Nephron progenitor cell (in vitro differentiated cells): ENCODE results near the gene GPR33.
A peak's percentile ranks its signal among the peaks of the same experiment; 100 is the strongest.
"Not testable (repeated sequence)": the region's sequence is repeated elsewhere in the genome, so short reads cannot be mapped to it uniquely, and the experiment has no call there.

Experiments used
- DNase-seq: peaks from one replicate; pipeline ENCODE4 v3.0.0; 2021
- H3K27ac Mint-ChIP-seq: 2 replicates; pipeline ENCODE4 v1.8.0; 2021; ENCODE audit warnings: mild to moderate bottlenecking, moderate library complexity, mixed read lengths
- H3K27me3 Mint-ChIP-seq: 2 replicates; pipeline ENCODE4 v1.8.0; 2021; ENCODE audit warnings: mild to moderate bottlenecking, low read depth, mixed read lengths; ENCODE audit not compliant: poor library complexity
- H3K36me3 Mint-ChIP-seq: 2 replicates; pipeline ENCODE4 v1.8.0; 2021; ENCODE audit warnings: low read depth, mixed read lengths
- H3K4me1 Mint-ChIP-seq: 2 replicates; pipeline ENCODE4 v1.8.0; 2021; ENCODE audit warnings: mixed read lengths
- H3K4me3 Mint-ChIP-seq: 2 replicates; pipeline ENCODE4 v1.8.0; 2021; ENCODE audit warnings: mild to moderate bottlenecking, moderate library complexity, mixed read lengths
- H3K9me3 Mint-ChIP-seq: 2 replicates; pipeline ENCODE4 v1.8.0; 2021; ENCODE audit warnings: mild to moderate bottlenecking, moderate library complexity, mixed read lengths
- CTCF ChIP-seq: fragments of 200-600 bp; sonication (generic); IDR thresholded peaks from 2 replicates; pipeline ENCODE4 v1.5.0; 2021; ENCODE audit warnings: antibody characterized with exemption

Gene GPR33

DNA sequence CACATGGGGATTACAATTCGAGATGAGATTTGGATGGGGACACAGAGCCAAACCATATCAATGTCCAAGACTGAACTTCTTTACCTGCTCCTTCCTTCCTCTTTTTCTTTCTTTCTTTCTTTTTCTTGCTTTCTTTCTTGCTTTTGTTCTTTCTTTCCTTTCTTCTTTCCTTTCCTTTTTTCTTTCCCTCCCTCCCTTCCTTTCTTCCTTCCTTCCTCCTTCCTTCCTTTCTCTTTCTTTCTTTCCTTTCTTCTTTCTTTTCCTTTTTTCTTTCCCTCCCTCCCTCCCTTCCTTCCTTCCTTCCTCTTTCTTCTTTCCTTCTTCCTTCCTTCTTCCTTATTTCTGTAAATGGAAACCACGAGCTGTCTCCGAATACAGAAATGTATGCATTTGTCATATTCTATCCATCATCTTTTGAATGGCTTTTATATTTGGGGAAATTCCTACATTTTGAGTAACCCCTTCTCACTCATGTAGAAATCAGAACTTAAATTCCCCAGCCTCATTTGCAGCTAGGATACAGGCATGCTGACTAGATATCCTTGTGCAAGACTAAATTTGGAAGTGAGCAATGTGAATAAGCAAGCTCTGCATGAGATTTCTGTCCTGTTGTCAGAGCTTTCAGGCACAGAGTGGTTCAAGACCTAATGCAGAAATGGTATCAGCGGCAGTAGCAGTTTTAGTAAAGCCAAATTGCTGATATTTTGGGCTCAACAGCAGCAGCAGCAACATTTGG is 11.5 kb downstream of the GPR33 start:
- Mint-ChIP-seq H3K4me1 (no peaks in the 10 kb centered on the region), H3K36me3 (peaks cover 4% of the 10 kb centered on the region), H3K27ac (peak overlapping the region; percentile 5), H3K27me3 (peaks cover 8% of the 10 kb centered on the region), H3K9me3 (peaks cover 14% of the 10 kb centered on the region), H3K4me3 (no peak overlapping the region)
- DNase-seq, result no peak
- TF ChIP-seq CTCF, result no peak

DNA sequence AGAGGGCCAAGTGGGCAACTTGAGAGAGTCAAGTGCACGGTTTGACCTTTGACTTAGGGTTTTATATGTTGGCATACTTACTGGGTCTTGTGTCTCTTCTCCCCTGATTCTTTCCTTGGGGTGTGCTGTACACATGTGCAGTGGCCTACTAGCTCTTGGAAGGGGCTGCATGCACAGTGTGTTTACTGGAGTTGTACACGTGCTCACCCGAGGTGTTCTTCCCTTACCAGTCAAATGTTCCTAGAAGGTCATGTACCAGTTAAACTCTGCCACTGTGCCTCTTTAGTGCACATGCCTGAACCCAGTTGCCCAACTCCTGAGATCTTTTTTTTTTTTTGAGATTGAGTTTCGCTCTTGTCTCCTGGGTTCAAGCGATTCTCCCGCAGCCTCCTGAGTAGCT is 21.3 kb downstream of the GPR33 start:
- no peak for DNase-seq
- Mint-ChIP-seq H3K27ac (no peak overlapping the region), H3K9me3 (no peaks in the 10 kb centered on the region), H3K4me3 (no peak overlapping the region), H3K4me1 (peaks cover 5% of the 10 kb centered on the region), H3K36me3 (no peaks in the 10 kb centered on the region), H3K27me3 (peaks cover 5% of the 10 kb centered on the region)
- no peak for TF ChIP-seq CTCF

DNA sequence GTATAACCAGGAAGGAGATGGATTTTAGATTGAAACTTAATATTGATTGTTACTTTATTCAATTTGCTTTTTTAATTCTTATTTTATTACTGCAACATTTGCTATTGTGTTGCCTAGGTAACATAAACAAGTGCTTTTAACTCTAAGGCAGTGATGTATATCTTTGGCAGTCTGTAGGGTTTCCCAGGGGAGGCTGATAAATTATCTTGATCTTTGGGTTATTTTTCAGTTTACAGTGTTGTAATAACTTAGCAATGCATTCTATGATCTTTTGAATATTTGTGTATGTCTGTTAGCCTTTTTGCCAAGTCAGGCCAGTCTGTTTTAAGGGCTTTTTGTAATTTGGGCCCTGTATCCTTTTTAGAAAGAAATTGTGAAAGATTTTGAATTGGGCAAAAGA is 22.7 kb downstream of the GPR33 start:
- no peak for DNase-seq
- Mint-ChIP-seq H3K4me1 (peaks cover 8% of the 10 kb centered on the region), H3K36me3 (no peaks in the 10 kb centered on the region), H3K9me3 (no peaks in the 10 kb centered on the region), H3K4me3 (no peak overlapping the region), H3K27ac (no peak overlapping the region), H3K27me3 (peaks cover 4% of the 10 kb centered on the region)
- no peak for TF ChIP-seq CTCF

DNA sequence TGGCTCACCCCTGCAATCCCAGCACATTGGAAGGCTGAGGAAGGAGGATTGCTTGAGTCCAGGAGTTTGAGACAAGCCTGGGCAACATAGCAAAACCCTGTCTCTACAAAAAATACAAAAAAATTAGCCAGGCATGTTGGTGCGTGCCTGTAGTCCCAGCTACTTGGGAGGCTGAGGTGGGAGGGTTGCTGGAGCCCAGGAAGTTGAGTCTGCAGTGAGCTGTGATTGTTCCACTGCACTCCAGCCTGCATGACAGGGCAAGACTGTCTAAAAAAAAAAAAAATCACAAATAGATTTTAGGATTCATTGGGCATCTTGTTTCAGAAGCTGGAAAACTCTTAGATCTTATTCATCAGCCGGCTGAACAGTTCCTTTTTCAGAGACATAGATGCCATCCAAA is 25.4 kb downstream of the GPR33 start:
- H3K4me1 Mint-ChIP-seq, result peaks cover 15% of the 10 kb centered on the region
- not testable (repeated sequence) for H3K27me3 Mint-ChIP-seq, DNase-seq, H3K9me3 Mint-ChIP-seq, H3K36me3 Mint-ChIP-seq, H3K4me3 Mint-ChIP-seq, H3K27ac Mint-ChIP-seq

GRCh38 chr14:31461545-31461944 is 26.3 kb downstream of the GPR33 start:
- peaks cover 21% of the 10 kb centered on the region for H3K4me1 Mint-ChIP-seq
- H3K27me3 Mint-ChIP-seq, result peaks cover 7% of the 10 kb centered on the region
- no peak overlapping the region for H3K27ac Mint-ChIP-seq
- H3K4me3 Mint-ChIP-seq, result no peak overlapping the region
- H3K36me3 Mint-ChIP-seq, result no peaks in the 10 kb centered on the region
- H3K9me3 Mint-ChIP-seq, result no peaks in the 10 kb centered on the region
- TF ChIP-seq CTCF, result no peak
- no peak for DNase-seq

DNA sequence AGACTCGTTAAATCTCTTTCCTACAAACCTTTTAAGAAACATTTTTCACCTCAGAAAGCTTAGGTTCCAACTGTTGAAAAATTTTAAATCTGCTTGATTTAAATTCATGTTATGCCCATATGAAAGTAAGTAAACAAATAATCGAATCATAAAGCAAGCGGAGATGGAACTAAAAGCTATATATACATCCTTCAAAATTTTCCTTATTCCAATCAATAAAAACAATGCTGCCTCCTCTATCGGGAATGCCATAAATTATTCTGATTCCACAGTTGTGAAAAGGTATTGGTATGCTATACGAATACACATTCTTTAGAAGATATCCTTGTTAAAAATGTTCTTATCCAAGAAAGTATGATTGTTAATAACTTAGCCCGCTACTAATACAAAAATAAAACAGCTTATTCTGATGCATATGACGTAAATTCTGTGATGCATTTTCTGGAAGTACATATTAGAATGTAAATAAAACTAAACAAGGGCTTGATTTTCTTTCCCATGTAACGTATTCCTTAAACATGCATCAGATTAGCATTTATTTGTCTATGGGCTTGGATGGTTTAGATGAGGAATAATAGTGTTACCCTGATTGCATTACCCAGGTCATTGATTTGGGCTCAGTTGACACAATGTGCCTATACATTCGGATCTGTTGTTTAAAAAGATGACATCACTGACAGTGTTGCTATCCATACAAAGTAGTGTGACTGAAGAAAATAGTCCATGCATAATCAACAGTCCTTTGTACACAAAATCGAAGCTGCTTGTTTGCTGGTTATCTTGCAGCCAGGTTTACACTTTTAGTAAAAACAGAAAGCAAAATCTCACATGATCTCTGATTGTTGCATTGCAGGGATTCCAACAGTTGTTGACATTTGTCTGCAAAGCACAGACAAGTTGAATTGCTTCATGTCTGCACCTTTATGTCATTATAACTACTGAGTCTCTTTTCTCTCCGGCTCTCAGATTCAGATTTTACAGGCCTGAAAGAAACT is 29.9 kb downstream of the GPR33 start:
- no peak overlapping the region for H3K27ac Mint-ChIP-seq
- no peaks in the 10 kb centered on the region for H3K9me3 Mint-ChIP-seq
- peak overlapping the region; percentile 96 for H3K4me3 Mint-ChIP-seq
- peaks cover 8% of the 10 kb centered on the region for H3K36me3 Mint-ChIP-seq
- H3K27me3 Mint-ChIP-seq, result peaks cover 4% of the 10 kb centered on the region
- TF ChIP-seq CTCF, result no peak
- DNase-seq, result no peak
- peaks cover 37% of the 10 kb centered on the region for H3K4me1 Mint-ChIP-seq
